Measurements from ENCODE around the gene DNASE1L2.

Gene DNASE1L2

DNA sequence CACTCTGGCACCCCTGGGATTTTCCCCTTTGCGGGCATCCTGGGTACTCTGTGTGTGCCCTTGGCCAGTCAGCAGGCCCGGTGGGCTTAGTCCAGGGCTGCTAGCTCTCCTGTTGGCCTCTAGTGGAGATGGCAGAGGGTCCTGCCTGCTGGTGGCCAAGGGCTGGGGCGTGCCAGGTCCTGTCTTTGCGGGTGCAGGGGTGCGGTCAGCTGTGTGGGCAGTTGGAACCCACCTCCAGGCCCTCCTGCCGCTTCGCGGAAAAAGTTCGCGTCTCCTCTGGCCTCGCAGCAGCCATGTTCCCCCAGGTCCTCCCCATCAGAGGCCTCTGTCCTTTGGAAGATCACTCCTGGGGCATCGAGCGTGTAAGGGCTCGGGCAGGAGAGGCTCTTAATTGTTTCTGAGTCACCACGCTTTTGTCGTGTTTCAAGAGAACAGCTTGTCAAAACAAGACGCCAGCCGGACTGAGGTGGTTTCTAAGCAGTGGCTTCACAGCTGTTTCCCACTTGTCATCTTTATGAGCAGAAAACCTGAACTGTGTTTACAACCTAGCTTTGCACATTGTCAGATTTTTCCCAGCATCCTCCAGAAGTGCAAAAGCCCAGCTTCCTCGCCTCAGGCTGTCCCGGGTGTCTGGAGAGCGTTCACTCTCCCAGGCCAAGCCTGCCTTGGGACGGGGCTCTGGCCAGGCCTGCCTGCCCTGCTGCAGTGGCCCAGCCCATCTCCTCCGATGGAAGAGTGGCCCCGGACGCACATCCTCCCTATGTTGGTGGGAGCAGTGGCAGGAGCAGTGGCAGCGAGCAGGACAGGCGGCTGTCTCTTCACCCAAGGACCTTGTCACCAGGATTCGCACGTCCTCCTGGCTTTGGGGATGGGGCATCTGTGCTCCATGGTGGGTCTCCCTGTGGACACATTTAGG, 5.0 kb upstream of the DNASE1L2 start:
- DNase-seq (ENCODE audit: insufficient read length, low spot score): no peak
- TF ChIP-seq, protein P1, sequence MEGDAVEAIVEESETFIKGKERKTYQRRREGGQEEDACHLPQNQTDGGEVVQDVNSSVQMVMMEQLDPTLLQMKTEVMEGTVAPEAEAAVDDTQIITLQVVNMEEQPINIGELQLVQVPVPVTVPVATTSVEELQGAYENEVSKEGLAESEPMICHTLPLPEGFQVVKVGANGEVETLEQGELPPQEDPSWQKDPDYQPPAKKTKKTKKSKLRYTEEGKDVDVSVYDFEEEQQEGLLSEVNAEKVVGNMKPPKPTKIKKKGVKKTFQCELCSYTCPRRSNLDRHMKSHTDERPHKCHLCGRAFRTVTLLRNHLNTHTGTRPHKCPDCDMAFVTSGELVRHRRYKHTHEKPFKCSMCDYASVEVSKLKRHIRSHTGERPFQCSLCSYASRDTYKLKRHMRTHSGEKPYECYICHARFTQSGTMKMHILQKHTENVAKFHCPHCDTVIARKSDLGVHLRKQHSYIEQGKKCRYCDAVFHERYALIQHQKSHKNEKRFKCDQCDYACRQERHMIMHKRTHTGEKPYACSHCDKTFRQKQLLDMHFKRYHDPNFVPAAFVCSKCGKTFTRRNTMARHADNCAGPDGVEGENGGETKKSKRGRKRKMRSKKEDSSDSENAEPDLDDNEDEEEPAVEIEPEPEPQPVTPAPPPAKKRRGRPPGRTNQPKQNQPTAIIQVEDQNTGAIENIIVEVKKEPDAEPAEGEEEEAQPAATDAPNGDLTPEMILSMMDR (IDR thresholded peaks at IDR 0.05; ENCODE audit: insufficient read depth, missing control alignments): no peak
- FAIRE-seq: no peak

DNA sequence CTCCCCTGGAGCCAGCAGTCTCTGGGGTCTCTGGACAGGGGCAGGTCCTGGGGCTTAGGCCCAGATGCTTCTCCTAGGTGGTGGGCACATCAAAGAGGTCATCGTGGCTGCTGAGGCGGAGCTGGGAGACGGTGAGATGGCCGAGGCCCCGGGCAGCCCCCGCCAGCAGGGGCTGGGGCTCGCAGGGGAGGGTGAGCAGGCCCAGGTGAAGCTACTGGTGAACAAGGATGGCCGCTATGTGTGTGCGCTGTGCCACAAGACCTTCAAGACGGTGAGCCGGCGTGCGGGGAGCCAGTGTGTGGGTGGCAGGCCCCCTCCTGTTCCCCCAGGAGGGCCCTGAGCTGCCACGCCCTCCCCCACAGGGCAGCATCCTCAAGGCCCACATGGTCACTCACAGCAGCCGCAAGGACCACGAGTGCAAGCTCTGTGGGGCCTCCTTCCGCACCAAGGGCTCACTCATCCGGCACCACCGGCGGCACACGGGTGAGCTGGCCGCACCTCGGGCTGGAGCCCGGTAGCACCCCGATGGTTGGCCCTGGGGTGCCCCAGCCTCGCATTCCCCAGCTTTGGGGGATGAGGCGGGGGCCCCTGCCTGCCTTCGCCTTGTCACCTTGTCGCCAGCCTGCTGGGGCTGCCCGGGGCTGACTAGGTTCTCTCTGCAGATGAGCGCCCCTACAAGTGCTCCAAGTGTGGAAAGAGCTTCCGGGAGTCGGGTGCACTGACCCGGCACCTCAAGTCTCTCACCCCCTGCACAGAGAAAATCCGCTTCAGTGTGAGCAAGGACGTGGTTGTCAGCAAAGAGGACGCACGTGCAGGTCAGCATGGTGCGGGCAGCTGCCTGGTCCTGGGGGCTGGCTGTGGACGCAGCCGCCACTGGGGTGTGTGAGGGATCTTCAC, 3.9 kb upstream of the DNASE1L2 start:
- TF ChIP-seq, protein P1 (IDR thresholded peaks at IDR 0.05; ENCODE audit: insufficient read depth, missing control alignments): no peak
- DNase-seq (ENCODE audit: insufficient read length, low spot score): no peak
- no peak for FAIRE-seq

DNA sequence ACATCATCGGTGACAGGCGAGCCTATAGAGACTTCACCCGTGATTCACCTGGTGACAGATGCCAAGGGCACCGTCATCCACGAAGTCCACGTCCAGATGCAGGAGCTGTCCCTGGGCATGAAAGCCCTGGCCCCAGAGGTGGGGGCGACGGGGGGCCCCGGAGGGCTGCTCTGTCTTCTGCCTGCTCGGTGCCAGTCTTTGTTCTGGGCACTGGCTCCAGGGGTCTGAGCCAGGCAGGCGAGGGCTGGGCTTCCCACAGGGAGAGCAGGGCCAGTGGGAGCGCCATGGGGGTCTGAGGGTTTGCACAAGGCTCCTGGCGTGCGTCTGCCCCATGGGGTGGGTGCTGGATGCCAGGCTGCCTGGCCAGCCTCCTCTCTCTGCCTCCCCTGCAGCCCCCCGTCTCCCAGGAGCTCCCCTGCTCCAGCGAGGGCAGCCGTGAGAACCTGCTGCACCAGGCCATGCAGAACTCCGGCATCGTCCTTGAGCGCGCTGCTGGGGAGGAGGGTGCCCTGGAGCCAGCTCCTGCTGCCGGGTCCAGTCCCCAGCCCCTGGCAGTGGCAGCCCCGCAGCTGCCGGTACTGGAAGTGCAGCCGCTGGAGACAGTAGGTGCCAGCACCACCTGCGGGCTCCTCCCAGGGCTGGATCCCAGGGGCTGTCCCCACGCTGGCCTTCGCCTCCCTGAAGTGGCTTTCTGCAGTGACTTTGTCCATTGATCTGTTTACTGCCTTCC, 3.0 kb upstream of the DNASE1L2 start:
- no peak for FAIRE-seq
- TF ChIP-seq, protein P1 (IDR thresholded peaks at IDR 0.05; ENCODE audit: insufficient read depth, missing control alignments): no peak
- DNase-seq (ENCODE audit: insufficient read length, low spot score): no peak

DNA sequence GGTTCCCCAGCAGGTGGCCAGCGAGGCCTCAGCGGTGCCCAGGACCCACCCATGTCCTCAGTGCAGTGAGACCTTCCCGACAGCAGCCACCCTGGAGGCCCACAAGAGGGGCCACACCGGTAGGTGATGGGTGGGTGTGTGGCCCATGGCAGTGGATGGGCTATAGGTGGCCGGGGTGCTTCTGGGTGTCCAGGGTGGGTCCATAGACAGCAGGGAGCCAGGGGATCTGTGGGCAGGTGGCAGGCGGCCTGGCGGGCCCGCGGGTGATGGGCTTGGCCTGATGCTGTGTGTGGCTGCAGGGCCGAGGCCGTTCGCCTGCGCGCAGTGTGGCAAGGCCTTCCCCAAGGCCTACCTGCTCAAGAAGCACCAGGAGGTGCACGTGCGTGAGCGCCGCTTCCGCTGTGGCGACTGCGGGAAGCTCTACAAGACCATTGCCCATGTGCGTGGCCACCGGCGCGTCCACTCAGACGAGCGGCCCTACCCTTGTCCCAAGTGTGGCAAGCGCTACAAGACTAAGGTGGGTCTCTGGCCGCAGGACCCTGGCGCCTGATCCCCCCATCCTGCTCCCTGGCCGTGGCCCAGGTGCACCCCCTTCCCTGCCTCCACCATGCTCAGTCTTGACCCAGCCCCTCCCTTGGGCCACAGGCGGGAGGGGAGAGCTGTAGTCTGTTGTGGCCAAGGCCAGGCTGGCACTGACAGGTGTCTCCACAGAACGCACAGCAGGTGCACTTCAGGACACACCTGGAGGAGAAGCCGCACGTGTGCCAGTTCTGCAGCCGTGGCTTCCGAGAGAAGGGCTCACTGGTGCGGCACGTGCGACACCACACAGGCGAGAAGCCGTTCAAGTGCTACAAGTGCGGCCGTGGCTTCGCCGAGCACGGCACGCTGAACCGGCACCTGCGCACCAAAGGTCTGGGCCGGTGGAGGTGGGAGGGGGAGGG, 2.1 kb upstream of the DNASE1L2 start:
- DNase-seq (ENCODE audit: insufficient read length, low spot score) (no peak), FAIRE-seq (no peak)
- TF ChIP-seq, protein P1 (IDR thresholded peaks at IDR 0.05; ENCODE audit: insufficient read depth, missing control alignments): no peak

DNA sequence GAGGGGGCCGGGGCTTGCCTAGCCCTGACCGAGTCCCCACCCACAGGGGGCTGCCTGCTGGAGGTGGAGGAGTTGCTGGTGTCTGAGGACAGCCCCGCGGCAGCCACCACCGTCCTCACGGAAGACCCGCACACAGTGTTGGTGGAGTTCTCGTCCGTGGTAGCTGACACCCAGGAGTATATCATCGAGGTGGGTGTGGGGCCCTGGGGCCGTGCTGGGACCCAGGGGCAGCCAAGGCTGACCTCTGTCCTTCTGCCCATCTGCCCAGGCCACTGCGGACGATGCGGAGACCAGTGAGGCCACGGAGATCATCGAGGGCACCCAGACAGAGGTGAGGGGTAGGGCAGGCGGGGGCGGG, 1.5 kb upstream of the DNASE1L2 start:
- no peak for DNase-seq (ENCODE audit: insufficient read length, low spot score)
- FAIRE-seq: no peak
- TF ChIP-seq, protein P1 (IDR thresholded peaks at IDR 0.05; ENCODE audit: insufficient read depth, missing control alignments): no peak

GRCh38 chr16:2235234-2235651, 1.0 kb upstream of the DNASE1L2 start:
- DNase-seq (ENCODE audit: insufficient read length, low spot score): no peak
- FAIRE-seq: no peak
- TF ChIP-seq, protein P1 (IDR thresholded peaks at IDR 0.05; ENCODE audit: insufficient read depth, missing control alignments): no peak
